HEK293 (cell line): ENCODE measurements around the gene CACNA1S.

Experiments
- HOXD13 ChIP-seq: sonication (generic); formaldehyde crosslinking; IDR thresholded peaks from 2 replicates; pipeline ENCODE4 v1.8.0; 2022; ENCODE audit warnings: missing genetic modification reagents, borderline replicate concordance
- KLF7 ChIP-seq: fragments of 450-650 bp; formaldehyde crosslinking; IDR thresholded peaks from 2 replicates; pipeline ENCODE4 v1.5.1; 2016; ENCODE audit warnings: missing biosample characterization, missing genetic modification characterization, borderline replicate concordance
- KLF9 ChIP-seq: fragments of 450-650 bp; formaldehyde crosslinking; IDR thresholded peaks from 2 replicates; pipeline ENCODE4 v1.5.1; 2016; ENCODE audit warnings: missing biosample characterization, missing genetic modification characterization, low read depth
- MYNN ChIP-seq: fragments of 450-650 bp; formaldehyde crosslinking; IDR thresholded peaks from 2 replicates; pipeline ENCODE4 v1.5.1; 2016; ENCODE audit warnings: missing biosample characterization, missing genetic modification characterization, borderline replicate concordance
- SP3 ChIP-seq: fragments of 450-650 bp; formaldehyde crosslinking; IDR thresholded peaks from 2 replicates; pipeline ENCODE4 v1.5.1; 2016; ENCODE audit warnings: missing biosample characterization, missing genetic modification characterization
- ZBTB17 ChIP-seq: fragments of 450-650 bp; formaldehyde crosslinking; IDR thresholded peaks from 2 replicates; pipeline ENCODE4 v1.5.1; 2016; ENCODE audit warnings: missing biosample characterization, missing genetic modification characterization
- ZBTB8A ChIP-seq: fragments of 450-650 bp; formaldehyde crosslinking; IDR thresholded peaks from 2 replicates; pipeline ENCODE4 v1.5.1; 2016; ENCODE audit warnings: missing biosample characterization, missing genetic modification characterization
- ZFP41 ChIP-seq: fragments of 450-650 bp; formaldehyde crosslinking; IDR thresholded peaks from 2 replicates; pipeline ENCODE4 v1.5.1; 2016; ENCODE audit warnings: missing biosample characterization, missing genetic modification characterization, borderline replicate concordance
- ZNF112 ChIP-seq: fragments of 450-650 bp; formaldehyde crosslinking; IDR thresholded peaks from 2 replicates; pipeline ENCODE4 v1.5.0; 2017; ENCODE audit warnings: missing biosample characterization, missing genetic modification characterization
- ZNF121 ChIP-seq: fragments of 450-650 bp; formaldehyde crosslinking; IDR thresholded peaks from 2 replicates; pipeline ENCODE4 v1.5.1; 2016; ENCODE audit warnings: missing biosample characterization, missing genetic modification characterization
- ZNF138 ChIP-seq: fragments of 450-650 bp; formaldehyde crosslinking; IDR thresholded peaks from 2 replicates; pipeline ENCODE4 v1.5.1; 2016; ENCODE audit warnings: missing biosample characterization, missing genetic modification characterization, borderline replicate concordance
- ZNF24 ChIP-seq: fragments of 450-650 bp; formaldehyde crosslinking; IDR thresholded peaks from 2 replicates; pipeline ENCODE4 v1.5.1; 2016; ENCODE audit warnings: missing biosample characterization, missing genetic modification characterization
- ZNF366 ChIP-seq: fragments of 450-650 bp; formaldehyde crosslinking; conservative IDR thresholded peaks from 2 replicates; pipeline ENCODE4 v1.5.1; 2016; ENCODE audit warnings: missing biosample characterization, missing genetic modification characterization
- ZNF416 ChIP-seq: fragments of 450-650 bp; formaldehyde crosslinking; IDR thresholded peaks from 2 replicates; pipeline ENCODE4 v1.5.1; 2016; ENCODE audit warnings: missing biosample characterization, missing genetic modification characterization
- ZNF501 ChIP-seq: fragments of 450-650 bp; formaldehyde crosslinking; IDR thresholded peaks from 2 replicates; pipeline ENCODE4 v1.5.1; 2016; ENCODE audit warnings: missing biosample characterization, missing genetic modification characterization
- ZNF600 ChIP-seq: fragments of 450-650 bp; formaldehyde crosslinking; IDR thresholded peaks from 2 replicates; pipeline ENCODE4 v1.5.1; 2016; ENCODE audit warnings: missing biosample characterization, missing genetic modification characterization
- ZNF623 ChIP-seq: fragments of 450-650 bp; formaldehyde crosslinking; IDR thresholded peaks from 2 replicates; pipeline ENCODE4 v1.5.1; 2016; ENCODE audit warnings: missing biosample characterization, missing genetic modification characterization
- ZNF629 ChIP-seq: fragments of 450-650 bp; formaldehyde crosslinking; IDR thresholded peaks from 2 replicates; pipeline ENCODE4 v1.5.1; 2017; ENCODE audit warnings: missing biosample characterization, missing genetic modification characterization
- ZNF707 ChIP-seq: fragments of 450-650 bp; formaldehyde crosslinking; IDR thresholded peaks from 2 replicates; pipeline ENCODE4 v1.5.1; 2016; ENCODE audit warnings: missing biosample characterization, missing genetic modification characterization
- ZNF76 ChIP-seq: fragments of 450-650 bp; formaldehyde crosslinking; IDR thresholded peaks from 2 replicates; pipeline ENCODE4; 2016; ENCODE audit warnings: low read depth, missing biosample characterization, missing genetic modification characterization, borderline replicate concordance
- ZNF776 ChIP-seq: fragments of 450-650 bp; formaldehyde crosslinking; IDR thresholded peaks from 2 replicates; pipeline ENCODE4 v1.5.0; 2017; ENCODE audit warnings: missing biosample characterization, missing genetic modification characterization, borderline replicate concordance
- TF ChIP-seq, protein P1 (sequence below): fragments of 450-650 bp; formaldehyde crosslinking; IDR thresholded peaks from 2 replicates; pipeline ENCODE4 v1.5.1; 2016; ENCODE audit warnings: missing biosample characterization, missing genetic modification characterization
- TF ChIP-seq, protein P2 (sequence below): fragments of 450-650 bp; formaldehyde crosslinking; optimal IDR thresholded peaks from 2 replicates; pipeline ENCODE3; 2016; ENCODE audit warnings: missing biosample characterization, mild to moderate bottlenecking, missing genetic modification characterization
- TF ChIP-seq, protein P3 (sequence below): fragments of 450-650 bp; formaldehyde crosslinking; IDR thresholded peaks from 2 replicates; pipeline ENCODE4 v1.5.1; 2016; ENCODE audit warnings: missing biosample characterization, missing genetic modification characterization
- TF ChIP-seq, protein P4 (sequence below): fragments of 450-650 bp; formaldehyde crosslinking; IDR thresholded peaks from 2 replicates; pipeline ENCODE4 v1.5.1; 2016; ENCODE audit warnings: missing biosample characterization, missing genetic modification characterization
- TF ChIP-seq, protein P5 (sequence below): fragments of 450-650 bp; formaldehyde crosslinking; IDR thresholded peaks from 2 replicates; pipeline ENCODE4 v1.5.1; 2016; ENCODE audit warnings: missing biosample characterization, missing genetic modification characterization, borderline replicate concordance
- TF ChIP-seq, protein P6 (sequence below): fragments of 450-650 bp; formaldehyde crosslinking; IDR thresholded peaks from 2 replicates; pipeline ENCODE4 v1.5.1; 2016; ENCODE audit warnings: missing biosample characterization, missing genetic modification characterization
- TF ChIP-seq, protein P7 (sequence below): fragments of 450-650 bp; formaldehyde crosslinking; IDR thresholded peaks from 2 replicates; pipeline ENCODE4 v1.5.1; 2016; ENCODE audit warnings: missing biosample characterization, missing genetic modification characterization

CACNA1S gene

DNA sequence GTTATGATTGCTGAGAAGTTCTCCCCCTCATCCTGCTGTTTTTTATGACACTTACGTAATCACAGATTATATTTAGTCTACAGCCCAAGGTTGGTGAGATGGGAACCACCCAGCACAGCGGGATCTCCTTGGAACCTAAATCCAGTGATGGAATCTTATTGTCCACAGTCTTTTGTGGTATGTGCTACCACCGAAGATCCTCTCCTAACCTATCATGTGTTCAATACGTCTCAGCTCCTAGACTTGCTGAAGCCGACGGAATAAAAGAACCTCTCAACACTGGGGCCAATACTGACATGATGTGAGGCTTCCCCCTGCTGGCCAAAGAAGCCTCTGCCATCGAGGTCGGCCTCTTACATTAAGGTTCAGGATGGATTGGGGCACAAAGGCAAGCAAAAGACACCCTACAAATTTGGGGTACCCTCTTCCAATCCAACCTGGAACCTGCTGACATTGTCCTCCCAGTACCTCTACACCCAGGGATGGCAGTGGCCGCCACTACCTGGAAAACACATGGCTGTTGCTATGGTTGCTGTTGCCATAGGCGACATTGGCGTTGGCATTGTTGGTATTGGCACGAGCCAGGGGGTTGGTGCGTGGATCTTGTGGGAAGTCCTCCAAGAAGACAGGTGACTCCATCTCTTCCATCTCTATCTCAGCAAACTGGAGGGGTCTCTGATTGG lies 69.3 kb downstream of the CACNA1S start (continued):
- TF ChIP-seq MYNN (tag by site-specific recombination) (peak; percentile 90), ZNF623 (tag by site-specific recombination) (no peak), ZNF366 (peak; percentile 36; the same call in 1 of the 2 replicates), ZNF600 (tag by site-specific recombination) (no peak), ZFP41 (no peak), SP3 (tag by site-specific recombination) (no peak), HOXD13 (no peak), ZNF24 (tag by site-specific recombination) (no peak), ZNF138 (tag by site-specific recombination) (no peak), ZBTB17 (tag by site-specific recombination) (no peak), ZNF416 (tag by site-specific recombination) (no peak), ZNF501 (peak; percentile 24; the same call in 1 of the 2 replicates), ZNF707 (tag by site-specific recombination) (no peak), ZNF629 (peak; percentile 31; the same call in 1 of the 2 replicates), ZNF76 (tag by site-specific recombination) (no peak), ZNF112 (tag by site-specific recombination) (no peak), KLF7 (tag by site-specific recombination) (no peak), ZBTB8A (tag by site-specific recombination) (no peak), ZNF121 (tag by site-specific recombination) (no peak), KLF9 (tag by site-specific recombination) (no peak), ZNF776 (no peak)
- TF ChIP-seq, protein P1, sequence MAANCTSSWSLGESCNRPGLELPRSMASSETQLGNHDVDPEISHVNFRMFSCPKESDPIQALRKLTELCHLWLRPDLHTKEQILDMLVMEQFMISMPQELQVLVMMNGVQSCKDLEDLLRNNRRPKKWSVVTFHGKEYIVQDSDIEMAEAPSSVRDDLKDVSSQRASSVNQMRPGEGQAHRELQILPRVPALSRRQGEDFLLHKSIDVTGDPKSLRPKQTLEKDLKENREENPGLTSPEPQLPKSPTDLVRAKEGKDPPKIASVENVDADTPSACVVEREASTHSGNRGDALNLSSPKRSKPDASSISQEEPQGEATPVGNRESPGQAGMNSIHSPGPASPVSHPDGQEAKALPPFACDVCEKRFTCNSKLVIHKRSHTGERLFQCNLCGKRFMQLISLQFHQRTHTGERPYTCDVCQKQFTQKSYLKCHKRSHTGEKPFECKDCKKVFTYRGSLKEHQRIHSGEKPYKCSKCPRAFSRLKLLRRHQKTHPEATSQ (tag by site-specific recombination) = no peak
- TF ChIP-seq, protein P2, sequence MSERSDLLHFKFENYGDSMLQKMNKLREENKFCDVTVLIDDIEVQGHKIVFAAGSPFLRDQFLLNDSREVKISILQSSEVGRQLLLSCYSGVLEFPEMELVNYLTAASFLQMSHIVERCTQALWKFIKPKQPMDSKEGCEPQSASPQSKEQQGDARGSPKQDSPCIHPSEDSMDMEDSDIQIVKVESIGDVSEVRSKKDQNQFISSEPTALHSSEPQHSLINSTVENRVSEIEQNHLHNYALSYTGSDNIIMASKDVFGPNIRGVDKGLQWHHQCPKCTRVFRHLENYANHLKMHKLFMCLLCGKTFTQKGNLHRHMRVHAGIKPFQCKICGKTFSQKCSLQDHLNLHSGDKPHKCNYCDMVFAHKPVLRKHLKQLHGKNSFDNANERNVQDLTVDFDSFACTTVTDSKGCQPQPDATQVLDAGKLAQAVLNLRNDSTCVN (tag by site-specific recombination) = no peak
- TF ChIP-seq, protein P3, sequence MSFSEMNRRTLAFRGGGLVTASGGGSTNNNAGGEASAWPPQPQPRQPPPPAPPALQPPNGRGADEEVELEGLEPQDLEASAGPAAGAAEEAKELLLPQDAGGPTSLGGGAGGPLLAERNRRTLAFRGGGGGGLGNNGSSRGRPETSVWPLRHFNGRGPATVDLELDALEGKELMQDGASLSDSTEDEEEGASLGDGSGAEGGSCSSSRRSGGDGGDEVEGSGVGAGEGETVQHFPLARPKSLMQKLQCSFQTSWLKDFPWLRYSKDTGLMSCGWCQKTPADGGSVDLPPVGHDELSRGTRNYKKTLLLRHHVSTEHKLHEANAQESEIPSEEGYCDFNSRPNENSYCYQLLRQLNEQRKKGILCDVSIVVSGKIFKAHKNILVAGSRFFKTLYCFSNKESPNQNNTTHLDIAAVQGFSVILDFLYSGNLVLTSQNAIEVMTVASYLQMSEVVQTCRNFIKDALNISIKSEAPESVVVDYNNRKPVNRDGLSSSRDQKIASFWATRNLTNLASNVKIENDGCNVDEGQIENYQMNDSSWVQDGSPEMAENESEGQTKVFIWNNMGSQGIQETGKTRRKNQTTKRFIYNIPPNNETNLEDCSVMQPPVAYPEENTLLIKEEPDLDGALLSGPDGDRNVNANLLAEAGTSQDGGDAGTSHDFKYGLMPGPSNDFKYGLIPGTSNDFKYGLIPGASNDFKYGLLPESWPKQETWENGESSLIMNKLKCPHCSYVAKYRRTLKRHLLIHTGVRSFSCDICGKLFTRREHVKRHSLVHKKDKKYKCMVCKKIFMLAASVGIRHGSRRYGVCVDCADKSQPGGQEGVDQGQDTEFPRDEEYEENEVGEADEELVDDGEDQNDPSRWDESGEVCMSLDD (tag by site-specific recombination) = 0 out of 2 replicates have a peak, but pooled peaks have one; percentile 59
- TF ChIP-seq, protein P4, sequence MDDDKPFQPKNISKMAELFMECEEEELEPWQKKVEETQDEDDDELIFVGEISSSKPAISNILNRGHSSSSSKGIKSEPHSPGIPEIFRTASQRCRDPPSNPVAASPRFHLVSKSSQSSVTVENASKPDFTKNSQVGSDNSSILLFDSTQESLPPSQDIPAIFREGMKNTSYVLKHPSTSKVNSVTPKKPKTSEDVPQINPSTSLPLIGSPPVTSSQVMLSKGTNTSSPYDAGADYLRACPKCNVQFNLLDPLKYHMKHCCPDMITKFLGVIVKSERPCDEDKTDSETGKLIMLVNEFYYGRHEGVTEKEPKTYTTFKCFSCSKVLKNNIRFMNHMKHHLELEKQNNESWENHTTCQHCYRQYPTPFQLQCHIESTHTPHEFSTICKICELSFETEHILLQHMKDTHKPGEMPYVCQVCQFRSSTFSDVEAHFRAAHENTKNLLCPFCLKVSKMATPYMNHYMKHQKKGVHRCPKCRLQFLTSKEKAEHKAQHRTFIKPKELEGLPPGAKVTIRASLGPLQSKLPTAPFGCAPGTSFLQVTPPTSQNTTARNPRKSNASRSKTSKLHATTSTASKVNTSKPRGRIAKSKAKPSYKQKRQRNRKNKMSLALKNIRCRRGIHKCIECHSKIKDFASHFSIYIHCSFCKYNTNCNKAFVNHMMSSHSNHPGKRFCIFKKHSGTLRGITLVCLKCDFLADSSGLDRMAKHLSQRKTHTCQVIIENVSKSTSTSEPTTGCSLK (tag by site-specific recombination) = no peak
- TF ChIP-seq, protein P5, sequence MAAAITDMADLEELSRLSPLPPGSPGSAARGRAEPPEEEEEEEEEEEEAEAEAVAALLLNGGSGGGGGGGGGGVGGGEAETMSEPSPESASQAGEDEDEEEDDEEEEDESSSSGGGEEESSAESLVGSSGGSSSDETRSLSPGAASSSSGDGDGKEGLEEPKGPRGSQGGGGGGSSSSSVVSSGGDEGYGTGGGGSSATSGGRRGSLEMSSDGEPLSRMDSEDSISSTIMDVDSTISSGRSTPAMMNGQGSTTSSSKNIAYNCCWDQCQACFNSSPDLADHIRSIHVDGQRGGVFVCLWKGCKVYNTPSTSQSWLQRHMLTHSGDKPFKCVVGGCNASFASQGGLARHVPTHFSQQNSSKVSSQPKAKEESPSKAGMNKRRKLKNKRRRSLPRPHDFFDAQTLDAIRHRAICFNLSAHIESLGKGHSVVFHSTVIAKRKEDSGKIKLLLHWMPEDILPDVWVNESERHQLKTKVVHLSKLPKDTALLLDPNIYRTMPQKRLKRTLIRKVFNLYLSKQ = no peak
- TF ChIP-seq, protein P6, sequence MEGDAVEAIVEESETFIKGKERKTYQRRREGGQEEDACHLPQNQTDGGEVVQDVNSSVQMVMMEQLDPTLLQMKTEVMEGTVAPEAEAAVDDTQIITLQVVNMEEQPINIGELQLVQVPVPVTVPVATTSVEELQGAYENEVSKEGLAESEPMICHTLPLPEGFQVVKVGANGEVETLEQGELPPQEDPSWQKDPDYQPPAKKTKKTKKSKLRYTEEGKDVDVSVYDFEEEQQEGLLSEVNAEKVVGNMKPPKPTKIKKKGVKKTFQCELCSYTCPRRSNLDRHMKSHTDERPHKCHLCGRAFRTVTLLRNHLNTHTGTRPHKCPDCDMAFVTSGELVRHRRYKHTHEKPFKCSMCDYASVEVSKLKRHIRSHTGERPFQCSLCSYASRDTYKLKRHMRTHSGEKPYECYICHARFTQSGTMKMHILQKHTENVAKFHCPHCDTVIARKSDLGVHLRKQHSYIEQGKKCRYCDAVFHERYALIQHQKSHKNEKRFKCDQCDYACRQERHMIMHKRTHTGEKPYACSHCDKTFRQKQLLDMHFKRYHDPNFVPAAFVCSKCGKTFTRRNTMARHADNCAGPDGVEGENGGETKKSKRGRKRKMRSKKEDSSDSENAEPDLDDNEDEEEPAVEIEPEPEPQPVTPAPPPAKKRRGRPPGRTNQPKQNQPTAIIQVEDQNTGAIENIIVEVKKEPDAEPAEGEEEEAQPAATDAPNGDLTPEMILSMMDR (tag by site-specific recombination) = peak; percentile 84
- TF ChIP-seq, protein P7, sequence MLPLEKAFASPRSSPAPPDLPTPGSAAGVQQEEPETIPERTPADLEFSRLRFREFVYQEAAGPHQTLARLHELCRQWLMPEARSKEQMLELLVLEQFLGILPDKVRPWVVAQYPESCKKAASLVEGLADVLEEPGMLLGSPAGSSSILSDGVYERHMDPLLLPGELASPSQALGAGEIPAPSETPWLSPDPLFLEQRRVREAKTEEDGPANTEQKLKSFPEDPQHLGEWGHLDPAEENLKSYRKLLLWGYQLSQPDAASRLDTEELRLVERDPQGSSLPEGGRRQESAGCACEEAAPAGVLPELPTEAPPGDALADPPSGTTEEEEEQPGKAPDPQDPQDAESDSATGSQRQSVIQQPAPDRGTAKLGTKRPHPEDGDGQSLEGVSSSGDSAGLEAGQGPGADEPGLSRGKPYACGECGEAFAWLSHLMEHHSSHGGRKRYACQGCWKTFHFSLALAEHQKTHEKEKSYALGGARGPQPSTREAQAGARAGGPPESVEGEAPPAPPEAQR (tag by site-specific recombination) = no peak
